ENCODE results near the gene LSAMP. TPM values are rescaled to one million over a fixed set of nuclear protein-coding genes. Genes with fewer than 3 reads are reported as not detected.

LSAMP gene
- total RNA-seq, 1 experiment from 2014 or later = 3.1 TPM

GRCh38 chr3:115931581-115931980, 513.7 kb downstream of the LSAMP start:
- BruUV-seq (replicated peaks) = no TSS peak
- Histone ChIP-seq H3K36me3 (ENCODE audit: control insufficient read depth, insufficient read depth, low read length) (no peaks in the 10 kb centered on the region), H3K9me3 (ENCODE audit: control insufficient read depth, insufficient read depth, low read depth, low read length) (no peaks in the 10 kb centered on the region), H3K27me3 (ENCODE audit: control insufficient read depth, insufficient read depth, low read length) (no peaks in the 10 kb centered on the region), H3K27ac (ENCODE audit: low read length) (no peak overlapping the region), H3K4me3 (ENCODE audit: low read depth in 2 of 2, low read length in 2 of 2) (no peak overlapping the region), H3K4me1 (ENCODE audit: control insufficient read depth, insufficient read depth, low read length) (no peaks in the 10 kb centered on the region)
- DNase-seq (ENCODE audit: low read depth, low spot score) (no peak), ATAC-seq (no peak)
- TF ChIP-seq SIN3A (IDR thresholded peaks at IDR 0.05; ENCODE audit: borderline replicate concordance, insufficient read depth, low read depth, low read length) (no peak), POLR2AphosphoS5 (IDR thresholded peaks at IDR 0.05; ENCODE audit: low read depth, low read length) (no peak), TCF7L2 (IDR thresholded peaks at IDR 0.05; ENCODE audit: low read depth, low read length) (no peak)
- TF ChIP-seq, protein P1, sequence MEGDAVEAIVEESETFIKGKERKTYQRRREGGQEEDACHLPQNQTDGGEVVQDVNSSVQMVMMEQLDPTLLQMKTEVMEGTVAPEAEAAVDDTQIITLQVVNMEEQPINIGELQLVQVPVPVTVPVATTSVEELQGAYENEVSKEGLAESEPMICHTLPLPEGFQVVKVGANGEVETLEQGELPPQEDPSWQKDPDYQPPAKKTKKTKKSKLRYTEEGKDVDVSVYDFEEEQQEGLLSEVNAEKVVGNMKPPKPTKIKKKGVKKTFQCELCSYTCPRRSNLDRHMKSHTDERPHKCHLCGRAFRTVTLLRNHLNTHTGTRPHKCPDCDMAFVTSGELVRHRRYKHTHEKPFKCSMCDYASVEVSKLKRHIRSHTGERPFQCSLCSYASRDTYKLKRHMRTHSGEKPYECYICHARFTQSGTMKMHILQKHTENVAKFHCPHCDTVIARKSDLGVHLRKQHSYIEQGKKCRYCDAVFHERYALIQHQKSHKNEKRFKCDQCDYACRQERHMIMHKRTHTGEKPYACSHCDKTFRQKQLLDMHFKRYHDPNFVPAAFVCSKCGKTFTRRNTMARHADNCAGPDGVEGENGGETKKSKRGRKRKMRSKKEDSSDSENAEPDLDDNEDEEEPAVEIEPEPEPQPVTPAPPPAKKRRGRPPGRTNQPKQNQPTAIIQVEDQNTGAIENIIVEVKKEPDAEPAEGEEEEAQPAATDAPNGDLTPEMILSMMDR (IDR thresholded peaks at IDR 0.05) = no peak
- TF ChIP-seq, protein P2, sequence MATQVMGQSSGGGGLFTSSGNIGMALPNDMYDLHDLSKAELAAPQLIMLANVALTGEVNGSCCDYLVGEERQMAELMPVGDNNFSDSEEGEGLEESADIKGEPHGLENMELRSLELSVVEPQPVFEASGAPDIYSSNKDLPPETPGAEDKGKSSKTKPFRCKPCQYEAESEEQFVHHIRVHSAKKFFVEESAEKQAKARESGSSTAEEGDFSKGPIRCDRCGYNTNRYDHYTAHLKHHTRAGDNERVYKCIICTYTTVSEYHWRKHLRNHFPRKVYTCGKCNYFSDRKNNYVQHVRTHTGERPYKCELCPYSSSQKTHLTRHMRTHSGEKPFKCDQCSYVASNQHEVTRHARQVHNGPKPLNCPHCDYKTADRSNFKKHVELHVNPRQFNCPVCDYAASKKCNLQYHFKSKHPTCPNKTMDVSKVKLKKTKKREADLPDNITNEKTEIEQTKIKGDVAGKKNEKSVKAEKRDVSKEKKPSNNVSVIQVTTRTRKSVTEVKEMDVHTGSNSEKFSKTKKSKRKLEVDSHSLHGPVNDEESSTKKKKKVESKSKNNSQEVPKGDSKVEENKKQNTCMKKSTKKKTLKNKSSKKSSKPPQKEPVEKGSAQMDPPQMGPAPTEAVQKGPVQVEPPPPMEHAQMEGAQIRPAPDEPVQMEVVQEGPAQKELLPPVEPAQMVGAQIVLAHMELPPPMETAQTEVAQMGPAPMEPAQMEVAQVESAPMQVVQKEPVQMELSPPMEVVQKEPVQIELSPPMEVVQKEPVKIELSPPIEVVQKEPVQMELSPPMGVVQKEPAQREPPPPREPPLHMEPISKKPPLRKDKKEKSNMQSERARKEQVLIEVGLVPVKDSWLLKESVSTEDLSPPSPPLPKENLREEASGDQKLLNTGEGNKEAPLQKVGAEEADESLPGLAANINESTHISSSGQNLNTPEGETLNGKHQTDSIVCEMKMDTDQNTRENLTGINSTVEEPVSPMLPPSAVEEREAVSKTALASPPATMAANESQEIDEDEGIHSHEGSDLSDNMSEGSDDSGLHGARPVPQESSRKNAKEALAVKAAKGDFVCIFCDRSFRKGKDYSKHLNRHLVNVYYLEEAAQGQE (IDR thresholded peaks at IDR 0.05; ENCODE audit: insufficient read depth in 1 of 2, low read depth in 2 of 2, low read length in 1 of 2) = no peak
- ChIA-PET POLR2A (no interaction called here), CTCF (no interaction called here)
- intact Hi-C loops (cut with micrococcal nuclease; ENCODE audit: unreplicated experiment) = no loop called here
- in situ Hi-C loops (cut with HindIII; ENCODE audit: low pct_unique_long_range_greater_than_20kb, low sequenced_read_pairs) = no loop called here

DNA sequence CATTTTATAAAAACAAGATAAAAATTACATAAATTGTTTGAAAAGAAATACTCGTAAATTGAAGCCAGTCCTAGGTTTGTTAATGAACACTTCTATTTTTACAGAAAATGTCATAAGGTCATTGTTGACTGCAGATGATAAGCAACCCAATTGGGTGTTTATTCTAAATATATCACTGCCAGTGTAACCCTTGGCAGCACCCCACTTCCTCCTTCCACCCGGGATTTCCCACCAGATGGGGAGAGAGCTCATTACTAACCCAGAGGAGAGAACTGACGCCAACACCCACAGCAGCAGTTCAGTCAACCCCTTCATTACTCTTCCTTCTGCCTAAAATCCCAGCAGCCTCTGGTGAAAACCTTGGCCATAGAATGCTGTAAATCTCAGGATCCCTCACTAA, 514.4 kb downstream of the LSAMP start:
- no peak overlapping the region for H3K4me3 ChIP-seq (ENCODE audit: low read depth in 2 of 2, low read length in 2 of 2)
- CTCF ChIA-PET = no interaction called here
- no peak for ATAC-seq
- TF ChIP-seq TCF7L2 (IDR thresholded peaks at IDR 0.05; ENCODE audit: low read depth, low read length) (no peak), POLR2AphosphoS5 (IDR thresholded peaks at IDR 0.05; ENCODE audit: low read depth, low read length) (no peak), SIN3A (IDR thresholded peaks at IDR 0.05; ENCODE audit: borderline replicate concordance, insufficient read depth, low read depth, low read length) (no peak)
- TF ChIP-seq, protein P1 (IDR thresholded peaks at IDR 0.05) = no peak
- TF ChIP-seq, protein P2 (IDR thresholded peaks at IDR 0.05; ENCODE audit: insufficient read depth in 1 of 2, low read depth in 2 of 2, low read length in 1 of 2) = no peak
- in situ Hi-C loops (cut with HindIII; ENCODE audit: low pct_unique_long_range_greater_than_20kb, low sequenced_read_pairs) (no loop called here), intact Hi-C loops (cut with micrococcal nuclease; ENCODE audit: unreplicated experiment) (no loop called here)
- H3K36me3 ChIP-seq (ENCODE audit: control insufficient read depth, insufficient read depth, low read length) = no peaks in the 10 kb centered on the region
- BruUV-seq (replicated peaks) = no TSS peak
- H3K27ac ChIP-seq (ENCODE audit: low read length) = no peak overlapping the region
- H3K4me1 ChIP-seq (ENCODE audit: control insufficient read depth, insufficient read depth, low read length) = no peaks in the 10 kb centered on the region
- POLR2A ChIA-PET = no interaction called here
- H3K27me3 ChIP-seq (ENCODE audit: control insufficient read depth, insufficient read depth, low read length) = no peaks in the 10 kb centered on the region
- H3K9me3 ChIP-seq (ENCODE audit: control insufficient read depth, insufficient read depth, low read depth, low read length) = no peaks in the 10 kb centered on the region
- no peak for DNase-seq (ENCODE audit: low read depth, low spot score)
